ENCODE data around the gene TP53TG5.

The TP53TG5 gene

GRCh38 chr20:45377269-45377668 is 856 bp downstream of the TP53TG5 start:
- ChIA-PET CTCF (interaction anchor here (1.7 kb wide), 1 partner anchor 60 kb away, joined by 6 read pairs; no protein-coding TSS in a partner anchor), POLR2A (no interaction called here)
- no peak for TF ChIP-seq LEF1 (IDR thresholded peaks at IDR 0.05; ENCODE audit: borderline replicate concordance)
- no peak for TF ChIP-seq SUZ12 (IDR thresholded peaks at IDR 0.05)
- no peak for TF ChIP-seq TARDBP (IDR thresholded peaks at IDR 0.05)
- TF ChIP-seq ELF4 (IDR thresholded peaks at IDR 0.05): no peak
- TF ChIP-seq L3MBTL2 (conservative IDR thresholded peaks at IDR 0.05): no peak
- no peak for DNase-seq (ENCODE audit: extremely low spot score)

- ChIA-PET CTCF (interaction anchor here (2.9 to 3.1 kb wide), 2 partner anchors 12 to 62 kb away, joined by 8 to 56 read pairs; partner anchors contain the start of gene SYS1), POLR2A (interaction anchor here (1.4 to 1.9 kb wide), 2 partner anchors 41 to 396 kb away, joined by 3 to 12 read pairs; partner anchors contain the start of gene PIGT)
Observed at GRCh38 chr20:45374966-45375365, 3.2 kb downstream of the TP53TG5 start.

GRCh38 chr20:45374101-45374467 is 4.0 kb downstream of the TP53TG5 start:
- POLR2A ChIA-PET: interaction anchor here (1.1 to 2.1 kb wide), 6 partner anchors 11 to 397 kb away, joined by 3 to 17 read pairs (median 8); partner anchors contain the start of genes PIGT and SYS1
- TF ChIP-seq ZNF384 (IDR thresholded peaks at IDR 0.05): peak; percentile 41; the same call in 1 of the 2 replicates
- TF ChIP-seq LEF1 (IDR thresholded peaks at IDR 0.05; ENCODE audit: borderline replicate concordance): no peak
- CTCF ChIA-PET: interaction anchor here (0.7 to 3.1 kb wide), 15 partner anchors 11 to 397 kb away, joined by 3 to 56 read pairs (median 5); partner anchors contain the start of gene SYS1
- no peak for DNase-seq (ENCODE audit: extremely low spot score)

More at GRCh38 chr20:45374966-45375365, 3.2 kb downstream of the TP53TG5 start:
- no peak for TF ChIP-seq LEF1 (IDR thresholded peaks at IDR 0.05; ENCODE audit: borderline replicate concordance)
- no peak for TF ChIP-seq SP1 (IDR thresholded peaks at IDR 0.05)
- TF ChIP-seq NFRKB (IDR thresholded peaks at IDR 0.05): no peak
- TF ChIP-seq PKNOX1 (IDR thresholded peaks at IDR 0.05): no peak
- no peak for TF ChIP-seq ELF4 (IDR thresholded peaks at IDR 0.05)
- TF ChIP-seq HDGF (IDR thresholded peaks at IDR 0.05; ENCODE audit: borderline replicate concordance): no peak
- no peak for TF ChIP-seq ZNF384 (IDR thresholded peaks at IDR 0.05)
- TF ChIP-seq FOXK2 (IDR thresholded peaks at IDR 0.05): no peak
- no peak for TF ChIP-seq FOXM1 (IDR thresholded peaks at IDR 0.05; ENCODE audit: borderline replicate concordance)
- TF ChIP-seq TARDBP (IDR thresholded peaks at IDR 0.05): no peak
- no peak for TF ChIP-seq BHLHE40 (IDR thresholded peaks at IDR 0.05; ENCODE audit: borderline replicate concordance)
- no peak for TF ChIP-seq SUZ12 (IDR thresholded peaks at IDR 0.05)
- no peak for TF ChIP-seq ARNT (IDR thresholded peaks at IDR 0.05)
- TF ChIP-seq FOXA1 (IDR thresholded peaks at IDR 0.05): no peak
- no peak for TF ChIP-seq L3MBTL2 (conservative IDR thresholded peaks at IDR 0.05)
- TF ChIP-seq CTBP1 (IDR thresholded peaks at IDR 0.05; ENCODE audit: borderline replicate concordance): no peak
- DNase-seq (ENCODE audit: extremely low spot score): no peak

GRCh38 chr20:45373353-45374100 is 4.6 kb downstream of the TP53TG5 start:
- ChIA-PET POLR2A (interaction anchor here (1.1 to 2.1 kb wide), 6 partner anchors 11 to 397 kb away, joined by 3 to 17 read pairs (median 8); partner anchors contain the start of genes PIGT and SYS1), CTCF (interaction anchor here (0.5 to 3.1 kb wide), 18 partner anchors 11 to 425 kb away, joined by 3 to 56 read pairs (median 4); partner anchors contain the start of gene SYS1)
- TF ChIP-seq PKNOX1 (IDR thresholded peaks at IDR 0.05): peak; percentile 50; the same call in 1 of the 2 replicates
- no peak for TF ChIP-seq FOXA1 (IDR thresholded peaks at IDR 0.05)
- peak; percentile 83 for DNase-seq (ENCODE audit: extremely low spot score)

- no peak for DNase-seq (ENCODE audit: extremely low spot score)
- TF ChIP-seq ELF4 (IDR thresholded peaks at IDR 0.05): no peak
- no peak for TF ChIP-seq SUZ12 (IDR thresholded peaks at IDR 0.05)
- no peak for TF ChIP-seq ZNF384 (IDR thresholded peaks at IDR 0.05)
- TF ChIP-seq PKNOX1 (IDR thresholded peaks at IDR 0.05): no peak
- POLR2A ChIA-PET: interaction anchor here (2.1 kb wide), 2 partner anchors 10 to 64 kb away, joined by 9 to 16 read pairs; partner anchors contain the start of gene SYS1
Observed at GRCh38 chr20:45372646-45373352, 5.3 kb downstream of the TP53TG5 start.

GRCh38 chr20:45372241-45372640 is 5.9 kb downstream of the TP53TG5 start:
- TF ChIP-seq NFRKB (IDR thresholded peaks at IDR 0.05): no peak
- TF ChIP-seq FOXM1 (IDR thresholded peaks at IDR 0.05; ENCODE audit: borderline replicate concordance): no peak
- TF ChIP-seq SUZ12 (IDR thresholded peaks at IDR 0.05): no peak
- no peak for TF ChIP-seq FOXK2 (IDR thresholded peaks at IDR 0.05)
- no peak for TF ChIP-seq ELF4 (IDR thresholded peaks at IDR 0.05)
- TF ChIP-seq CTBP1 (IDR thresholded peaks at IDR 0.05; ENCODE audit: borderline replicate concordance): no peak
- TF ChIP-seq TARDBP (IDR thresholded peaks at IDR 0.05): no peak
- no peak for TF ChIP-seq SP1 (IDR thresholded peaks at IDR 0.05)
- TF ChIP-seq ARNT (IDR thresholded peaks at IDR 0.05): no peak
- no peak for TF ChIP-seq PKNOX1 (IDR thresholded peaks at IDR 0.05)
- TF ChIP-seq L3MBTL2 (conservative IDR thresholded peaks at IDR 0.05): no peak
- CTCF ChIA-PET: interaction anchor here (0.6 to 2.9 kb wide), 7 partner anchors 9 to 114 kb away, joined by 3 to 9 read pairs (median 3); partner anchors contain the start of gene SYS1
- DNase-seq (ENCODE audit: extremely low spot score): no peak
- POLR2A ChIA-PET: interaction anchor here (2.1 kb wide), 2 partner anchors 9 to 64 kb away, joined by 9 to 16 read pairs; partner anchors contain the start of gene SYS1

More at GRCh38 chr20:45372646-45373352, 5.3 kb downstream of the TP53TG5 start:
- CTCF ChIA-PET: interaction anchor here (0.6 to 3.1 kb wide), 9 partner anchors 10 to 321 kb away, joined by 3 to 56 read pairs (median 4); partner anchors contain the start of gene SYS1

All from HEK293T (cell line).